Activated T-helper 1 cell treated with anti-CD3 and anti-CD28 coated beads, Interleukin-12 subunit alpha, Interleukin-12 subunit beta, Interleukin-2, Interleukin-4 antibody, amounts not matched to agents 30 ng/mL and 10 ng/mL and 1 ng/mL, durations not matched to agents 14 hours and 24 hours and 36 hours (primary cell): ENCODE data around the gene THADA. TPM values are rescaled to one million over a fixed set of nuclear protein-coding genes. Genes with fewer than 3 reads are reported as not detected.

ENCODE experiments used
- DNase-seq: peaks from one replicate; pipeline ENCODE4 v3.0.0; 2021; ENCODE audit warnings: low spot score
- H3K27ac Mint-ChIP-seq: one replicate; pipeline ENCODE4 v1.8.0; 2021; ENCODE audit warnings: mild to moderate bottlenecking, mixed read lengths
- H3K27me3 Mint-ChIP-seq: one replicate; pipeline ENCODE4 v1.8.0; 2022; ENCODE audit warnings: mild to moderate bottlenecking, moderate library complexity, mixed read lengths; ENCODE audit not compliant: insufficient read depth
- H3K36me3 Mint-ChIP-seq: one replicate; pipeline ENCODE4 v1.8.0; 2021; ENCODE audit warnings: low read depth, mixed read lengths
- H3K4me1 Mint-ChIP-seq: one replicate; pipeline ENCODE4 v1.8.0; 2021; ENCODE audit warnings: low read depth, mixed read lengths
- H3K4me3 Mint-ChIP-seq: one replicate; pipeline ENCODE4 v1.8.0; 2021; ENCODE audit warnings: mild to moderate bottlenecking, moderate library complexity, mixed read lengths
- H3K9me3 Mint-ChIP-seq: one replicate; pipeline ENCODE4 v1.8.0; 2021; ENCODE audit warnings: mixed read lengths
- intact Hi-C: fragments of 100-400 bp; cut with micrococcal nuclease; formaldehyde crosslinking; loops from one replicate; pipeline ENCODE4 v1.15.1; 2024
- total RNA-seq: library from RNA; stranded (reverse); gene quantifications from 2 replicates; pipeline ENCODE4 v1.2.3, GENCODE V29; 2022

THADA gene
- total RNA-seq, 1 donor from 2014 or later = 51.7 TPM

DNA sequence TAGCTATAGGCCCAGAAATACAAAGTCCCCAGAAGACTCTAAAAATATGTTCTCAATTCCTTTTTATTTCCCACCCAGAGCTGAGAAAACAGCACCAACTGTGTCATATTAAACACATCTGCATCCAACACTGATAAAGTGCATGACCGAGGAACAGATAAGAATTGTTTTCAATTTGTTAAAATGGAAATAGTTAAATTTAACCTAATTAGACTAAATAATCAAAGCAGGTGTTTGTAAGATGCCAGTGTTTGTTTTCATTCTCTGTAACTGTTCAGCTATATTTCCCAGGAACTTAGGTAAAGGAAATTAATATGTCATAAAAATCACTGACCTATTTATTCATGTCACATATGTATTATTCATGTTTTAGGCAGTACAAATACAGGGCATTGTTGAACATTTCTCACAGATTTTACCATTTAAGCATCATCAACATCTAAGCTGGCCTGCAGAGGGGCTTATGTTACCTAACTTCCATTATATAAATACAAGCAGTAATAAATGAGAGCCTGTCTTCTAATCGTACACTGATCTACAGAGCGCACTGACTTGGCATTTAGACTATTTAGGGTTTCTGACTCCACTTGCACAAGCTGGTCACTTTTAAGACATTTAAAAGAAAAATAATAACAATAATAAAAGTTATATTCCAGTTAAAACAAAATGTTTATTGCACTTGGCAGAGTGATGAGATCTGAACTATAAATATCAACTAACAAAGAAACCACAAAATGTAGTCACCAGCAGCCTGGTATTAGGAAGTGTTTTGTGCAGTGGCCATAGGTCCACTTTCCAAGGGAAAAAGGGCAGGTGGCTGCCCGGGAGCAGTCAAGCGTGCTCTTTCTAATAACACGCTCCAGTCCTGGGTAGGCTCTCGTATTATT lies 282.8 kb downstream of the THADA start:
- H3K4me3 Mint-ChIP-seq = no peak overlapping the region
- intact Hi-C loops = no loop called here
- H3K27me3 Mint-ChIP-seq = peaks cover 2% of the 10 kb centered on the region
- no peak for DNase-seq
- H3K27ac Mint-ChIP-seq = no peak overlapping the region
- H3K9me3 Mint-ChIP-seq = no peaks in the 10 kb centered on the region
- peaks cover 5% of the 10 kb centered on the region for H3K36me3 Mint-ChIP-seq
- H3K4me1 Mint-ChIP-seq = peaks cover 11% of the 10 kb centered on the region

- no peak overlapping the region for H3K27ac Mint-ChIP-seq
- intact Hi-C loops = no loop called here
- H3K36me3 Mint-ChIP-seq = peaks cover 5% of the 10 kb centered on the region
- no peak overlapping the region for H3K4me3 Mint-ChIP-seq
- no peaks in the 10 kb centered on the region for H3K9me3 Mint-ChIP-seq
- DNase-seq = no peak
- H3K4me1 Mint-ChIP-seq = peaks cover 8% of the 10 kb centered on the region
- H3K27me3 Mint-ChIP-seq = peaks cover 2% of the 10 kb centered on the region
Measured at GRCh38 chr2:43311276-43311675, 284.6 kb downstream of the THADA start.

DNA sequence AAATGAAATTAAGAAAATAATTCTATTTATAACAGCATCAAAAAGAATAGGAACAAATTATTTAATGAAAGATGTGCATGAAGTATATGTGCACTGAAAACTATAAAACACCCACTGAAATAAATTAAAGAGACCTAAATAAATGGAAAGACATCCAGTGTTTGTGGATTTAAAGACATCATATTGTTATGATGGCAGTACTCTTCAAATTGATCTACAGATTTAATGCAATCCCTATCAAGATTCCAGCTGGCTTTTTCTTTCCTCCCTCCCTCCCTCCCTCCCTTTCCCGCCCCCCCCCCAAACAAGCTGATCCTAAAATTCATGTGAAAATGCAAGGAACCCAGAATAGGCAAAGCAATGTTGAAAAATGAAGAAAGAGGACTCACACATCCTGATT lies 285.9 kb downstream of the THADA start:
- Mint-ChIP-seq H3K27ac (no peak overlapping the region), H3K36me3 (peaks cover 3% of the 10 kb centered on the region), H3K27me3 (peaks cover 2% of the 10 kb centered on the region), H3K4me1 (peaks cover 5% of the 10 kb centered on the region), H3K9me3 (no peaks in the 10 kb centered on the region), H3K4me3 (no peak overlapping the region)
- DNase-seq = no peak
- intact Hi-C loops = no loop called here

DNA sequence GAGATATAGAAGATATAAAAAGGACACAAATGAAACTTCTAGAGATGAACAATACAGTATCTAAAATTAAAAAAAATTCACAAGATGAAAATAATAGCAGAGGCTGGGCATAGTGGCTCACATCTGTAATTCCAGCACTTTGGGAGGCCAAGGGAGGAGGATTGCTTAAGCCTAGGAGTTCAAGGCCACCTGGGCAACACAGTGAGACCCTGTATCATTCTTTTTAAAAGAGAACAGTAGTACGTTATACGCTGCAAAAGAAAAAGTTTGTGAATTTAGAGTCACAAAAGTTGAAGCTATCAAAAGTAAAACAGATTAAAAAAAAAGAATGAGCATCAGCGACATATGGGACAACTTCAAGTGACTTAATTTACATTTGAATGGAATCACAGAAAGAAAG lies 287.9 kb downstream of the THADA start:
- intact Hi-C loops = no loop called here
- H3K9me3 Mint-ChIP-seq = no peaks in the 10 kb centered on the region
- DNase-seq = no peak
- H3K27me3 Mint-ChIP-seq = peaks cover 2% of the 10 kb centered on the region
- H3K36me3 Mint-ChIP-seq = peaks cover 3% of the 10 kb centered on the region
- H3K4me1 Mint-ChIP-seq = peaks cover 15% of the 10 kb centered on the region
- H3K27ac Mint-ChIP-seq = no peak overlapping the region
- H3K4me3 Mint-ChIP-seq = no peak overlapping the region

- no peaks in the 10 kb centered on the region for H3K9me3 Mint-ChIP-seq
- no peak overlapping the region for H3K4me3 Mint-ChIP-seq
- peaks cover 17% of the 10 kb centered on the region for H3K4me1 Mint-ChIP-seq
- intact Hi-C loops = no loop called here
- H3K27ac Mint-ChIP-seq = no peak overlapping the region
- DNase-seq = no peak
- H3K36me3 Mint-ChIP-seq = peaks cover 3% of the 10 kb centered on the region
- peaks cover 2% of the 10 kb centered on the region for H3K27me3 Mint-ChIP-seq
Measured at GRCh38 chr2:43307046-43307445, 288.8 kb downstream of the THADA start.

- DNase-seq = no peak
- H3K27ac Mint-ChIP-seq = no peak overlapping the region
Measured at GRCh38 chr2:43306197-43306596, 289.6 kb downstream of the THADA start.

GRCh38 chr2:43305517-43305916 lies 290.3 kb downstream of the THADA start:
- Mint-ChIP-seq H3K27ac (no peak overlapping the region), H3K9me3 (no peaks in the 10 kb centered on the region), H3K4me3 (no peak overlapping the region), H3K27me3 (peaks cover 2% of the 10 kb centered on the region), H3K36me3 (peaks cover 3% of the 10 kb centered on the region), H3K4me1 (peaks cover 17% of the 10 kb centered on the region)
- intact Hi-C loops = no loop called here
- DNase-seq = no peak

More at GRCh38 chr2:43306197-43306596, 289.6 kb downstream of the THADA start:
- H3K4me3 Mint-ChIP-seq = no peak overlapping the region
- peaks cover 2% of the 10 kb centered on the region for H3K27me3 Mint-ChIP-seq
- H3K36me3 Mint-ChIP-seq = peaks cover 3% of the 10 kb centered on the region
- intact Hi-C loops = no loop called here
- no peaks in the 10 kb centered on the region for H3K9me3 Mint-ChIP-seq
- H3K4me1 Mint-ChIP-seq = peaks cover 17% of the 10 kb centered on the region

- H3K4me3 Mint-ChIP-seq = no peak overlapping the region
- intact Hi-C loops = no loop called here
- no peak overlapping the region for H3K27ac Mint-ChIP-seq
- no peaks in the 10 kb centered on the region for H3K9me3 Mint-ChIP-seq
- no peak for DNase-seq
- H3K4me1 Mint-ChIP-seq = peaks cover 17% of the 10 kb centered on the region
- H3K27me3 Mint-ChIP-seq = peaks cover 2% of the 10 kb centered on the region
- H3K36me3 Mint-ChIP-seq = peaks cover 4% of the 10 kb centered on the region
Measured at GRCh38 chr2:43305012-43305411, 290.8 kb downstream of the THADA start.

GRCh38 chr2:43303889-43304288 lies 291.9 kb downstream of the THADA start:
- intact Hi-C loops = loop anchor here (1.0 kb wide), 1 partner anchor 11 kb away; no protein-coding TSS in a partner anchor
- Mint-ChIP-seq H3K27ac (no peak overlapping the region), H3K27me3 (peaks cover 2% of the 10 kb centered on the region), H3K36me3 (peaks cover 4% of the 10 kb centered on the region), H3K9me3 (no peaks in the 10 kb centered on the region), H3K4me1 (peaks cover 20% of the 10 kb centered on the region), H3K4me3 (no peak overlapping the region)
- DNase-seq = no peak

DNA sequence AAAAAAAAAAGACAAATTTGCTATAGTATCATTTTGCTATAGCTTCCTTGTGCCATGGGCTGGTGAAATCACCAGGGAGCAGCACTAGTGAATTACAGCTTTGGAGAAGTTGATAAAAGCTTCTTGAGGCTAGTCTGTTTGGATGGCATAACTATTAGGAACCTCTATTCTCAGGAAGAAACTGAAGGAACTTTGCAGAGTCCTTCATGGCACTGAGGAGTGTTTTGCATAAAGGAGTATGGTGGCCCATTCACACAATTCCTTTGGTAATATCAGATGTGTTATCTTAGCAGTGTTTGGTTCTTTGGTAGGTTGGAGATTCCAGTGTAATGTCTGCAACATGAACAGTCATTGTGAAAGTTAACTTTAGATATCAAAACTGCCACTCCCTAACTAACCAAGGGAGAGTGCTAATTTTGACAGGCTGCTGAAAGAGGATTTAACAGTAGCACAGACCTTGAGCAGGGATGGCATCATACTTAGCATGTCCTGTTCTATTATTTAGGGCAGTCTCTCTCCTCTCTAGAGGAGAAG lies 292.8 kb downstream of the THADA start:
- peaks cover 25% of the 10 kb centered on the region for H3K4me1 Mint-ChIP-seq
- intact Hi-C loops = loop anchor here (1.0 kb wide), 1 partner anchor 10 kb away; no protein-coding TSS in a partner anchor
- peaks cover 5% of the 10 kb centered on the region for H3K36me3 Mint-ChIP-seq
- DNase-seq = no peak
- no peak overlapping the region for H3K4me3 Mint-ChIP-seq
- no peak overlapping the region for H3K27ac Mint-ChIP-seq
- no peaks in the 10 kb centered on the region for H3K9me3 Mint-ChIP-seq
- no peaks in the 10 kb centered on the region for H3K27me3 Mint-ChIP-seq

- peaks cover 25% of the 10 kb centered on the region for H3K4me1 Mint-ChIP-seq
- H3K9me3 Mint-ChIP-seq = no peaks in the 10 kb centered on the region
- peaks cover 5% of the 10 kb centered on the region for H3K36me3 Mint-ChIP-seq
- intact Hi-C loops = no loop called here
- H3K4me3 Mint-ChIP-seq = no peak overlapping the region
- no peaks in the 10 kb centered on the region for H3K27me3 Mint-ChIP-seq
- no peak overlapping the region for H3K27ac Mint-ChIP-seq
- DNase-seq = no peak
Measured at GRCh38 chr2:43302182-43302960, 293.5 kb downstream of the THADA start.

GRCh38 chr2:43300781-43301583 lies 294.9 kb downstream of the THADA start:
- Mint-ChIP-seq H3K4me3 (no peak overlapping the region), H3K36me3 (peaks cover 5% of the 10 kb centered on the region), H3K4me1 (peaks cover 25% of the 10 kb centered on the region), H3K27ac (no peak overlapping the region), H3K27me3 (no peaks in the 10 kb centered on the region), H3K9me3 (no peaks in the 10 kb centered on the region)
- intact Hi-C loops = no loop called here
- DNase-seq = no peak
